GM21825 (cell line): ENCODE measurements around the gene UBE2J2.

Experiments
- ATAC-seq: cut with Tn5 transposase; IDR thresholded peaks from one replicate; pipeline ENCODE4 v1.9.1; 2021; ENCODE audit warnings: mild to moderate bottlenecking, moderate library complexity; ENCODE audit not compliant: unreplicated experiment

UBE2J2 gene

GRCh38 chr1:1215881-1216605 is 57.6 kb downstream of the UBE2J2 start:
- ATAC-seq: no peak

- no peak for ATAC-seq
Observed at GRCh38 chr1:1215080-1215676, 58.5 kb downstream of the UBE2J2 start.

- no peak for ATAC-seq
Observed at GRCh38 chr1:1213345-1214265, 60.0 kb downstream of the UBE2J2 start, which contains the start of gene TNFRSF4. TSS of gene TNFRSF4 (minus strand) at chr1:1214153. CDS start at chr1:1214127, 26 bp downstream.

- ATAC-seq: no peak
Observed at GRCh38 chr1:1212780-1213344, 60.8 kb downstream of the UBE2J2 start.

GRCh38 chr1:1211541-1212441 is 61.9 kb downstream of the UBE2J2 start:
- no peak for ATAC-seq

- ATAC-seq: no peak
Observed at GRCh38 chr1:1210726-1211540, 62.7 kb downstream of the UBE2J2 start.

GRCh38 chr1:1208713-1209433 is 64.8 kb downstream of the UBE2J2 start:
- no peak for ATAC-seq

GRCh38 chr1:1207571-1207892 is 66.1 kb downstream of the UBE2J2 start:
- ATAC-seq: no peak

- ATAC-seq: no peak
Observed at GRCh38 chr1:1206966-1207531, 66.6 kb downstream of the UBE2J2 start.

GRCh38 chr1:1206376-1206965 is 67.2 kb downstream of the UBE2J2 start, which contains the start of gene TNFRSF18:
TSS of gene TNFRSF18 (minus strand) at chr1:1206592. CDS start at chr1:1206571, 21 bp downstream.
- ATAC-seq: no peak

- ATAC-seq: no peak
Observed at GRCh38 chr1:1205769-1206375, 67.8 kb downstream of the UBE2J2 start.

GRCh38 chr1:1204998-1205768 is 68.5 kb downstream of the UBE2J2 start:
- no peak for ATAC-seq

- no peak for ATAC-seq
Observed at GRCh38 chr1:1204425-1204920, 69.2 kb downstream of the UBE2J2 start.
